Neuronal stem cell (in vitro differentiated cells): ENCODE data around the gene TSHR.

Source experiments
- DNase-seq: peaks from one replicate; pipeline ENCODE4 v3.0.0-alpha.2; 2013; ENCODE audit warnings: low spot score
- H2AFZ ChIP-seq: one replicate; pipeline ENCODE4 v1.6.1; 2013; ENCODE audit warnings: mild to moderate bottlenecking, low read length, inconsistent platforms
- H2AK5ac ChIP-seq: 2 replicates; pipeline ENCODE4 v1.6.1; 2013; ENCODE audit warnings: low read depth, mild to moderate bottlenecking, inconsistent platforms, low read length, moderate library complexity, mixed read lengths
- H2BK120ac ChIP-seq: 2 replicates; pipeline ENCODE4 v1.6.1; 2013; ENCODE audit warnings: low read depth, mild to moderate bottlenecking, inconsistent platforms, low read length, moderate library complexity, mixed read lengths
- H2BK12ac ChIP-seq: one replicate; pipeline ENCODE4 v1.6.1; 2013; ENCODE audit warnings: low read length, inconsistent platforms
- H2BK15ac ChIP-seq: 2 replicates; pipeline ENCODE4 v1.6.1; 2013; ENCODE audit warnings: mild to moderate bottlenecking, low read length, inconsistent platforms, mixed read lengths
- H2BK5ac ChIP-seq: one replicate; pipeline ENCODE4 v1.6.1; 2013; ENCODE audit warnings: inconsistent platforms, mild to moderate bottlenecking, low read length, moderate library complexity
- H3K14ac ChIP-seq: one replicate; pipeline ENCODE4 v1.6.1; 2013; ENCODE audit warnings: low read length, inconsistent platforms
- H3K18ac ChIP-seq: 2 replicates; pipeline ENCODE4 v1.6.1; 2013; ENCODE audit warnings: low read length, inconsistent platforms
- H3K23ac ChIP-seq: 2 replicates; pipeline ENCODE4 v1.6.1; 2013; ENCODE audit warnings: low read depth, mild to moderate bottlenecking, mixed read lengths, low read length, inconsistent platforms; ENCODE audit not compliant: poor library complexity
- H3K27ac ChIP-seq: replicated peaks from 3 replicates; pipeline ENCODE4 v1.5.1; 2013; ENCODE audit warnings: low read length, inconsistent platforms
- H3K27me3 ChIP-seq, 3 experiments: 2 replicates each; pipeline ENCODE4 v1.6.1; 2013; ENCODE audit warnings: low read length in 3 of 3, mild to moderate bottlenecking in 2 of 3, inconsistent platforms in 1 of 3, low read depth in 1 of 3, mixed read lengths in 1 of 3, moderate library complexity in 1 of 3; ENCODE audit not compliant: control insufficient read depth in 3 of 3, insufficient read depth in 3 of 3
- H3K36me3 ChIP-seq, 2 donors: replicated peaks in 1 of 2; 2 replicates each; pipeline ENCODE4 v1.6.1; 2013; ENCODE audit warnings: low read length in 2 of 2; ENCODE audit not compliant: control insufficient read depth in 2 of 2, insufficient read depth in 2 of 2
- H3K4ac ChIP-seq: 2 replicates; pipeline ENCODE4 v1.6.1; 2013; ENCODE audit warnings: inconsistent platforms, mild to moderate bottlenecking, low read length, moderate library complexity
- H3K4me1 ChIP-seq, 2 donors: 1 replicate in 1 of 2; 2 replicates in 1 of 2; pipeline ENCODE4 v1.6.1; 2013; ENCODE audit warnings: low read length in 2 of 2, low read depth in 1 of 2; ENCODE audit not compliant: control insufficient read depth in 2 of 2, insufficient read depth in 1 of 2
- H3K4me2 ChIP-seq: one replicate; pipeline ENCODE4 v1.6.1; 2013; ENCODE audit warnings: mild to moderate bottlenecking, low read length, inconsistent platforms; ENCODE audit not compliant: insufficient read depth, poor library complexity, severe bottlenecking
- H3K4me3 ChIP-seq, 2 donors: 2 replicates each; pipeline ENCODE4 v1.5.1; 2013; ENCODE audit warnings: low read length in 2 of 2, mild to moderate bottlenecking in 2 of 2, inconsistent platforms in 1 of 2, moderate library complexity in 1 of 2
- H3K79me1 ChIP-seq: one replicate; pipeline ENCODE4 v1.6.1; 2013; ENCODE audit warnings: low read depth, mild to moderate bottlenecking, inconsistent platforms, low read length, moderate library complexity
- H3K9ac ChIP-seq: one replicate; pipeline ENCODE4 v1.6.1; 2013; ENCODE audit warnings: mild to moderate bottlenecking, low read depth, low read length, inconsistent platforms; ENCODE audit not compliant: poor library complexity
- H3K9me3 ChIP-seq, 2 donors: replicated peaks in 1 of 2; 2 replicates each; pipeline versions ENCODE3 to v1.6.1; 2013; ENCODE audit warnings: low read length in 2 of 2, mild to moderate bottlenecking in 2 of 2, inconsistent platforms in 1 of 2, low read depth in 1 of 2, mixed read lengths in 1 of 2, moderate library complexity in 1 of 2; ENCODE audit not compliant: control insufficient read depth in 2 of 2, insufficient read depth in 1 of 2
- H4K8ac ChIP-seq: one replicate; pipeline ENCODE4 v1.6.1; 2013; ENCODE audit warnings: low read depth, mild to moderate bottlenecking, inconsistent platforms, low read length, moderate library complexity
- H4K91ac ChIP-seq: one replicate; pipeline ENCODE4 v1.6.1; 2013; ENCODE audit warnings: low read length, low read depth, mild to moderate bottlenecking, inconsistent platforms; ENCODE audit not compliant: poor library complexity
- WGBS, 2 donors: extraction: QIAGEN DNeasy Blood & Tissue Kit; methylation state at CpG; one replicate each; pipeline ENCODE4 v1.1.7; 2013; ENCODE audit warnings: missing lambda C conversion rate in 2 of 2, mixed read lengths in 1 of 2; ENCODE audit not compliant: insufficient read length in 2 of 2, insufficient replicate concordance in 1 of 2; ENCODE audit errors: extremely low coverage in 2 of 2; 5-methylcytosine and 5-hydroxymethylcytosine counted together

The TSHR gene

DNA sequence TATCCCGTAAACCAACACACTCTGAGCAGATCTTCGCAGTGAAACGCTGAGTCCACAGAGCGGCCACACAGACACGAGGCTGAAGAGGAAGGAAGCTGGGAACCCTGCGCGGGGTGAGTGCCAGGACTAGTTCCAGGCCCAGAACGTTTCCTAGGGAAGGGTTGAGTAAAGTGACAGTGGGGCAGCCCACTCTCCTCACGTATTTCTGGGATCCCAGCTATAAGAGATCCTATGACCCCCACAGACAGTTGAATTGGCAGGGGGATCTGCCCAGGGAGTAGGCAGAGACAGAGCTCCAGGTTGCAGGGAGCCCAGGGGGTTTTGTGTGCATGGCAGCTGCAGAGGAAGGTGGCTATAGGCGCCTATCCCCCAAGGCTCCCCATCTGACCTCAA lies 214.3 kb downstream of the TSHR start:
- Histone ChIP-seq H3K9me3 (no peaks in the 10 kb centered on the region), H3K4me2 (peak overlapping the region; percentile 88), H3K27ac (peak overlapping the region; percentile 96), H2BK120ac (no peak overlapping the region), H3K27me3 (no peaks in the 10 kb centered on the region), H4K91ac (no peak overlapping the region), H2AFZ (peak overlapping the region; percentile 98), H3K23ac (peak overlapping the region; percentile 17), H3K18ac (peak overlapping the region; percentile 95), H2BK15ac (no peak overlapping the region), H4K8ac (no peak overlapping the region), H2BK12ac (no peak overlapping the region), H3K4me1 (peaks cover 3 to 5% of the 10 kb centered on the region in 2 donors), H2BK5ac (no peak overlapping the region), H3K79me1 (no peaks in the 10 kb centered on the region), H3K9ac (peak overlapping the region; percentile 88), H3K14ac (peak overlapping the region; percentile 91), H3K4me3 (peak overlapping the region; percentile 73 to 82), H2AK5ac (peak overlapping the region; percentile 52), H3K4ac (no peak overlapping the region), H3K36me3 (no peaks in the 10 kb centered on the region)
- WGBS, 2 donors: no CpG with 5 or more reads among the region's 10 CpGs
- DNase-seq: no peak

DNA sequence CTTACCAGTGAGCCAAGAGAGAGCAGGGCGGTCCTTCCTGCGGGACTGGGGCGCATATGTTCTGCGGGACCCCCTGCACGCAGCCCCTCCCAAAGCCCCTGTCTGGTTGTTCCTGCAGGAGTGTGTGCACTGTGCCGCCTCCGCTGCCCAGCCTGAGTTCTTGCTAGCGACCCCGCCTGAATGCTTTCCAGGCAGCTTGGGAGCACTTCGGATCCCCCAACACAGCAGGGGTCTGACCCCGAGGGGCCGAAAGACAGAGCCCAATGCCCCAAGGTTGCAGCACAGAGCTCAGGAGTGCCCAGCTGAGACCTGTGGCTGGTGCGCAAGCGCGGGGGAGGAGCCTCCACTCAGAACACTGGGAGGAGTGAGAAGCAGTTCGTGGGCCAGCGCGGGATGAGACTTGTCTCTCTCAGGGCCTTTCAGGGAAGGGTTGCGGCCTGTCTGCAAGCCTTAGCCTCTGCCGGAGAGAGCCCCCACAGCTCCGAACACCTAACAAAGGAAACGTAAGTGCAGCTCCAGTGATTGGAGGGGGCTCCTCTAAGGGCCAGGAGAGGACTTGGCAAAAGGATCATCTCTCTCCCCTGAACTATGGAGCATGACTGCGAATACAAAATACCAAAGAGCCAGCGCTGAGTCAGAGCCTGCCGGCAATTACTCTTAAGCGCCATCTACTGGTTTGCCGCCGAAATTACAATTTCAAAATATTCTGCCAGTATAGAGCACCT lies 214.8 kb downstream of the TSHR start:
- peak overlapping the region; percentile 96 for H3K27ac ChIP-seq
- no peak overlapping the region for H4K8ac ChIP-seq
- H3K4ac ChIP-seq: no peak overlapping the region
- no peaks in the 10 kb centered on the region for H3K79me1 ChIP-seq
- H3K18ac ChIP-seq: peak overlapping the region; percentile 98
- WGBS, 2 donors: no CpG with 5 or more reads among the region's 28 CpGs
- peak overlapping the region; percentile 17 for H3K23ac ChIP-seq
- no peaks in the 10 kb centered on the region for H3K36me3 ChIP-seq
- no peaks in the 10 kb centered on the region for H3K9me3 ChIP-seq
- peak overlapping the region; percentile 62 for H2BK5ac ChIP-seq
- H2AFZ ChIP-seq: peak overlapping the region; percentile 98
- no peak overlapping the region for H2BK15ac ChIP-seq
- H3K4me3 ChIP-seq: peak overlapping the region; percentile 73 to 82
- peak overlapping the region; percentile 88 for H3K9ac ChIP-seq
- no peaks in the 10 kb centered on the region for H3K27me3 ChIP-seq
- H3K4me2 ChIP-seq: peak overlapping the region; percentile 88
- no peak overlapping the region for H2BK120ac ChIP-seq
- peak overlapping the region; percentile 52 for H2AK5ac ChIP-seq
- DNase-seq: peak; percentile 84
- peak overlapping the region; percentile 91 for H3K14ac ChIP-seq
- no peak overlapping the region for H2BK12ac ChIP-seq
- no peak overlapping the region for H4K91ac ChIP-seq
- H3K4me1 ChIP-seq: peaks cover 3 to 5% of the 10 kb centered on the region in 2 donors

DNA sequence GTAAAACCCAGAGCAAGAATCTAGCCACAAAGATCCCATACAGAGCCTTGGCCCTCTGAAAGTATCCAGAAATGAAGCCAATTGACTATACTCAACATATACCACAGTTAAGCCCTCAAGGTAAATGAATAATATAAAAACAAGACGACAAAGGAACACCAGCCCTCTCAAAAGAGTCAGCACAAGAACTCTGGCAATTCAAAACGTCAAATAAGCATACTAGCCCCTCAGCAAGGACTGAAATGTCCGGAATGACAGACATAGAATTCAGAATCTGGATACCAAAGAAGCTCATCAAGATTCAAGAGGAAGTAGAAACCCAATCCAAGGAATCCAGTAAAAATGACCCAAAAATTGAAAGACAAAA lies 215.4 kb downstream of the TSHR start:
- Histone ChIP-seq H3K9ac (no peak overlapping the region), H3K4me1 (peaks cover 3 to 5% of the 10 kb centered on the region in 2 donors), H3K36me3 (no peaks in the 10 kb centered on the region), H3K27ac (no peak overlapping the region), H2BK12ac (no peak overlapping the region), H4K91ac (no peak overlapping the region), H3K9me3 (no peaks in the 10 kb centered on the region), H3K79me1 (no peaks in the 10 kb centered on the region), H3K4ac (no peak overlapping the region), H3K4me3 (peak overlapping the region in 1 of 2 donors; percentile 73), H2BK120ac (no peak overlapping the region), H3K4me2 (no peak overlapping the region), H2BK15ac (no peak overlapping the region), H2AFZ (peak overlapping the region; percentile 98), H3K23ac (no peak overlapping the region), H3K14ac (no peak overlapping the region), H2AK5ac (no peak overlapping the region), H2BK5ac (no peak overlapping the region), H4K8ac (no peak overlapping the region), H3K18ac (no peak overlapping the region), H3K27me3 (no peaks in the 10 kb centered on the region)
- no CpG with 5 or more reads among the region's 3 CpGs for WGBS, 2 donors
- no peak for DNase-seq

DNA sequence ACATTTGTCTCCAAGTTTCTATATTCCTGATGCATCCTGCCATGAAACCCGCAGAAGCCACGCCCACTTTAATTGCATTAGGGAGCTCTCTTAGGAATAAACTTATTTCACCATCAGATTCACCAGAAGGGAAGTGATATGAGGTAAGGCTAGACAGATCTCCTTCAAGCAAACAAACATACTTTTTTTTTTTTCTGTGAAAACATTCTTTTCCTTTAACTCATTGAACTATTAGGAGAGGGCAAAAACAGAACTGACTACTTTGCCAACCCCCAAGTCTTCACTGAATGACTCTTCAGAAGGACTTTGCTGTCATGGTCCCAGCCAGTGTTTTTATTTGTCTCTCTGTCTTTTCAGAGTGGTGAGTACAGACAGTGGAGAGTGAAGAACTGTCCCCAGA lies 216.9 kb downstream of the TSHR start:
- no peak overlapping the region for H2AFZ ChIP-seq
- no peak overlapping the region for H4K91ac ChIP-seq
- H3K4me1 ChIP-seq: peaks cover 3 to 5% of the 10 kb centered on the region in 2 donors
- no peaks in the 10 kb centered on the region for H3K79me1 ChIP-seq
- H2AK5ac ChIP-seq: no peak overlapping the region
- H2BK12ac ChIP-seq: no peak overlapping the region
- H4K8ac ChIP-seq: no peak overlapping the region
- no peak overlapping the region for H3K27ac ChIP-seq
- no peaks in the 10 kb centered on the region for H3K9me3 ChIP-seq
- peaks cover 0 to 4% of the 10 kb centered on the region in 2 donors for H3K36me3 ChIP-seq
- H3K9ac ChIP-seq: no peak overlapping the region
- no peak overlapping the region for H3K4ac ChIP-seq
- H2BK120ac ChIP-seq: no peak overlapping the region
- H2BK15ac ChIP-seq: no peak overlapping the region
- H3K4me3 ChIP-seq: no peak overlapping the region
- H3K4me2 ChIP-seq: no peak overlapping the region
- H2BK5ac ChIP-seq: no peak overlapping the region
- no peak for DNase-seq
- H3K23ac ChIP-seq: no peak overlapping the region
- H3K18ac ChIP-seq: no peak overlapping the region
- no peak overlapping the region for H3K14ac ChIP-seq
- no CpG with 5 or more reads among the region's 2 CpGs for WGBS, 2 donors
- H3K27me3 ChIP-seq: no peaks in the 10 kb centered on the region
